Kidney (tissue), 14 donors: ENCODE measurements around the gene KCNS3. TPM values are rescaled to one million over a fixed set of nuclear protein-coding genes. Genes with fewer than 3 reads are reported as not detected.

Experiments
- DNase-seq, 5 donors: peaks; one replicate each; pipeline ENCODE4 v3.0.0-alpha.2; 2013 to 2020
- FAIRE-seq: peaks from 2 replicates; lab custom pipeline; 2012; peaks lifted over from hg19 to GRCh38; lab: Jason Lieb, UNC
- H3K27ac ChIP-seq, 2 donors: one replicate each; pipeline ENCODE4 v1.7.0; 2013; ENCODE audit warnings: low read depth in 2 of 2, low read length in 2 of 2, inconsistent platforms in 1 of 2
- H3K27me3 ChIP-seq: one replicate; pipeline ENCODE4 v1.7.1; 2013; ENCODE audit warnings: low read length, inconsistent platforms; ENCODE audit not compliant: control insufficient read depth, insufficient read depth
- H3K36me3 ChIP-seq, 3 donors: one replicate each; pipeline versions ENCODE4 v1.7.0 to v1.7.1; 2013; ENCODE audit warnings: low read length in 3 of 3, control low read depth in 1 of 3, inconsistent platforms in 1 of 3; ENCODE audit not compliant: insufficient read depth in 3 of 3, control insufficient read depth in 2 of 3
- H3K4me1 ChIP-seq, 3 donors: one replicate each; pipeline versions ENCODE4 v1.7.0 to v1.7.1; 2013; ENCODE audit warnings: low read length in 3 of 3, inconsistent platforms in 1 of 3, low read depth in 1 of 3; ENCODE audit not compliant: control insufficient read depth in 2 of 3, insufficient read depth in 2 of 3
- H3K4me3 ChIP-seq, 3 donors: one replicate each; pipeline versions ENCODE4 v1.7.0 to v1.8.1; 2013; ENCODE audit warnings: low read length in 3 of 3, control low read depth in 1 of 3, inconsistent platforms in 1 of 3
- H3K9ac ChIP-seq, 3 donors: one replicate each; pipeline versions ENCODE4 v1.7.0 to v1.7.1; 2013; ENCODE audit warnings: low read length in 3 of 3, control low read depth in 1 of 3, inconsistent platforms in 1 of 3
- H3K9me3 ChIP-seq, 3 donors: one replicate each; pipeline versions ENCODE4 v1.7.0 to v1.7.1; 2013; ENCODE audit warnings: low read length in 3 of 3, control low read depth in 1 of 3, inconsistent platforms in 1 of 3; ENCODE audit not compliant: control insufficient read depth in 2 of 3, insufficient read depth in 1 of 3
- intact Hi-C: fragments of 100-400 bp; cut with DNase I; formaldehyde crosslinking; loops from one replicate; pipeline ENCODE4 v1.11.1; 2022
- polyA plus RNA-seq: library from polyadenylated mRNA; stranded (reverse); fragments of 350-450 nt; fragmentation: Illumina TruSeq; extraction: RNeasy Lipid Tissue Mini Kit (QIAGEN cat#74804); gene quantifications from one replicate; pipeline ENCODE4 v1.2.3, GENCODE V29; 2014; ENCODE audit warnings: low read depth, low replicate concordance; ENCODE audit not compliant: insufficient read depth
- total RNA-seq: library from RNA; stranded (reverse); fragmentation: NEBNext Ultra II Directional; extraction: Animal tissue kit (Norgen Biotek cat#: 25700); gene quantifications from one replicate; pipeline ENCODE4 v1.2.1, GENCODE V29; 2021
- TF ChIP-seq, protein P1 (sequence below): IDR thresholded peaks from 3 replicates; pipeline ENCODE4 v1.5.1; 2012; ENCODE audit warnings: mild to moderate bottlenecking, moderate library complexity, borderline replicate concordance; ENCODE audit not compliant: insufficient read depth; ENCODE audit errors: extremely low read depth
- donor health status: control.
- donor health status: control.
- donor health status: control.
- donor health status: control.
- donor health status: control.
- donor health status: DM: yes; HTN: yes; CAD: no.
- donor health status: Normal renal cell carcinoma (clear cell type).

The KCNS3 gene
- total and polyA plus RNA-seq, 2 donors from 2014 or later = 4.4 to 7.3 TPM

DNA sequence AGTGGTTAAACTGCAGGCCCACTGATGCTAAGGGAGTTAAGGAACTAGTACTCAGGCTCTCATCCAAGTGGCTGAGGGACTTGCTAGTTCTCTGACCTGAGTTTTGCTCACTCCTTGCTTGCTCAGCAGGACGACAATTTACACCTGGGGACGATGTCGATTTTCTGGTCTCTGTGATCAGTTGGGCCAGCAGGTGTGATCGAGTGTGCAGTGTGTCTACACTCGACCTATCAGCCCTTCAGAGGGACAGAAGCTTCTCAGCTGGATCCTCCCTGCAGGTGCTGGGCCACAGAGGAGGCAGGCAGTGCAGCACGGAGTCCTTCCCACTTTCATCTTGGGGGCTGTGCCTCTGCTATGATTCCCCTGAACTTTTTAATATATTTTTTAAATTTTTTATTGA is 71.5 kb downstream of the KCNS3 start:
- TF ChIP-seq, protein P1, sequence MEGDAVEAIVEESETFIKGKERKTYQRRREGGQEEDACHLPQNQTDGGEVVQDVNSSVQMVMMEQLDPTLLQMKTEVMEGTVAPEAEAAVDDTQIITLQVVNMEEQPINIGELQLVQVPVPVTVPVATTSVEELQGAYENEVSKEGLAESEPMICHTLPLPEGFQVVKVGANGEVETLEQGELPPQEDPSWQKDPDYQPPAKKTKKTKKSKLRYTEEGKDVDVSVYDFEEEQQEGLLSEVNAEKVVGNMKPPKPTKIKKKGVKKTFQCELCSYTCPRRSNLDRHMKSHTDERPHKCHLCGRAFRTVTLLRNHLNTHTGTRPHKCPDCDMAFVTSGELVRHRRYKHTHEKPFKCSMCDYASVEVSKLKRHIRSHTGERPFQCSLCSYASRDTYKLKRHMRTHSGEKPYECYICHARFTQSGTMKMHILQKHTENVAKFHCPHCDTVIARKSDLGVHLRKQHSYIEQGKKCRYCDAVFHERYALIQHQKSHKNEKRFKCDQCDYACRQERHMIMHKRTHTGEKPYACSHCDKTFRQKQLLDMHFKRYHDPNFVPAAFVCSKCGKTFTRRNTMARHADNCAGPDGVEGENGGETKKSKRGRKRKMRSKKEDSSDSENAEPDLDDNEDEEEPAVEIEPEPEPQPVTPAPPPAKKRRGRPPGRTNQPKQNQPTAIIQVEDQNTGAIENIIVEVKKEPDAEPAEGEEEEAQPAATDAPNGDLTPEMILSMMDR = no peak
- Histone ChIP-seq H3K36me3 (no peaks in the 10 kb centered on the region), H3K4me3 (no peak overlapping the region), H3K4me1 (no peaks in the 10 kb centered on the region), H3K9ac (no peak overlapping the region), H3K27me3 (no peaks in the 10 kb centered on the region), H3K27ac (no peak overlapping the region), H3K9me3 (no peaks in the 10 kb centered on the region)
- DNase-seq = no peak
- intact Hi-C loops = no loop called here
- FAIRE-seq = no peak

DNA sequence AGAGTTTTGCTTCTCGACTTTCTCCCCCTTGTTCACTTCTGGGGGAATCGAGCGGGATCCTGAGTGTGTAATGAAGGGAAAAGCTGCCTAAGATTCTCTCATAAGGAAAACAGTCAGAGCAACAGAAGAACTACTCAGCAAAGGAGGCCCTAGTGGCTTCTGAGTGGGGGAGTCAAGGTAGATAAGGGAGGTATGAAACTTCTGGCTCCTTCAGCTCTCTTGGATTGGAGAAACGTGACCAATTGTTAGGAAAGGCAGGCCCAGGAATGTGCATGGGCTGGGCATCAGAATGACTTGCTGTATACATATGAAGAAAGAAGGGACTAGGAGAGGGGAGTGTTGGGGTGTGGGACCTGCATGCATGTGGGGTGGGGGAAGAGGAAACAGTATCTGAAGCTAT is 73.1 kb downstream of the KCNS3 start:
- intact Hi-C loops = no loop called here
- Histone ChIP-seq H3K4me1 (no peaks in the 10 kb centered on the region), H3K9ac (no peak overlapping the region), H3K36me3 (no peaks in the 10 kb centered on the region), H3K9me3 (no peaks in the 10 kb centered on the region), H3K27ac (no peak overlapping the region), H3K4me3 (no peak overlapping the region), H3K27me3 (no peaks in the 10 kb centered on the region)
- FAIRE-seq (no peak), DNase-seq (no peak)
- TF ChIP-seq, protein P1 = no peak

DNA sequence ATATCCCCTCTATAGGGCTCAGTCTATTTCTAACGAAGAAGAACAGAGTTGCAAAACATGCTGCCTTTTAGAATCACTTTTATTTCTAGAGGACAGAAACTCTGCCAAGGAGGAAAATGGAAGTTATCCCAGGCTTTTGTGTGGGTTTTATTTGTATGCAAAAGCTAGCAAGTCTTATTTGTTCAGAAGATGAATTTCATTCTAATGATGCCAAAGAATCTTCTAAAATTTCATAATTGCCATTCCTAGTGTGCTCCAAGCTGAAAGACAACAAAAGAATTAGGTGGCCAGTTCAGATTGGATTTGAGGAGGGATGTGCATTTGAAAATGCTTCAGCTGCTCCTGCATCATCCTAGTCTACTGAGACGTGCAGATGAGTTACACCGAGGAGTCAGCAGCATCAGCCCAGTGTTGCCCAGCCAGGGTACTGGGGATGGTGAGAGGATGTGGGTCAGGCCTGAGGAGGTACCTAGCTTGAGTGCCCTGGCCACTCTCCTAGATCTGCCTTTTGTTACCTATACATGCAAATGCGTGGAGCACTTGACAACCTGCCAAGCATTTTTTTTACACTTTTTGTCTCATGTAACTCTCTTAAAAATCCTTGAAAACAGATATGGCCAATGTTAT is 80.1 kb downstream of the KCNS3 start:
- intact Hi-C loops = no loop called here
- TF ChIP-seq, protein P1 = no peak
- Histone ChIP-seq H3K27me3 (no peaks in the 10 kb centered on the region), H3K4me3 (no peak overlapping the region), H3K9me3 (no peaks in the 10 kb centered on the region), H3K27ac (no peak overlapping the region), H3K4me1 (no peaks in the 10 kb centered on the region), H3K9ac (no peak overlapping the region), H3K36me3 (no peaks in the 10 kb centered on the region)
- FAIRE-seq (no peak), DNase-seq (no peak)

DNA sequence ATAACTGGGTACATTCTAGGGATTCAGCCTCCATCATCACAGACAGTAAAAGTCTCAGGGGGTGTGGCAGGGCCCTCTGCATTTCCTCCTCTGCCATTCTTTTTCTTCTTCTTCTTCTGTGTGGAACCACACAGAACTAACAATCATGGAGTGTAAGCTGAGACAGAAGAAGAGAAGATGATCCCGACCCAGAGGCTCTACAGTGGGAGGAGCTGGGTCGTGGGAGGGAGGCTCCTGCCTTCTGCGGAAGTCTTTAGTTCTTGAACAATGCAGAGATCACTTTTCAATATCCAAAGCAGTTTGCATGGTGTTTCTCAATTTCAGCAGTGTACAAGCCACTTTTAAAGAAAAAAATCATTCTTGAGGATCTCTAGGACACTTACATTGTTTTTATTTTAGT is 80.9 kb downstream of the KCNS3 start:
- FAIRE-seq (no peak), DNase-seq (peak in 2 of 5 donors; percentile 7 to 19)
- H3K36me3 ChIP-seq = no peaks in the 10 kb centered on the region
- H3K4me3 ChIP-seq = no peak overlapping the region
- H3K27ac ChIP-seq = no peak overlapping the region
- no peaks in the 10 kb centered on the region for H3K9me3 ChIP-seq
- TF ChIP-seq, protein P1 = no peak
- H3K27me3 ChIP-seq = no peaks in the 10 kb centered on the region
- intact Hi-C loops = no loop called here
- H3K4me1 ChIP-seq = no peaks in the 10 kb centered on the region
- H3K9ac ChIP-seq = no peak overlapping the region
